ENCODE results near the gene NDUFV1. TPM values are rescaled to one million over a fixed set of nuclear protein-coding genes. Genes with fewer than 3 reads are reported as not detected.

Gene NDUFV1
- total and polyA plus RNA-seq, 9 of the 15 experiments (the other 6 are each of a cell fraction or from before 2014, with no cell fraction given) = 10.8 to 423 (median 209) TPM

DNA sequence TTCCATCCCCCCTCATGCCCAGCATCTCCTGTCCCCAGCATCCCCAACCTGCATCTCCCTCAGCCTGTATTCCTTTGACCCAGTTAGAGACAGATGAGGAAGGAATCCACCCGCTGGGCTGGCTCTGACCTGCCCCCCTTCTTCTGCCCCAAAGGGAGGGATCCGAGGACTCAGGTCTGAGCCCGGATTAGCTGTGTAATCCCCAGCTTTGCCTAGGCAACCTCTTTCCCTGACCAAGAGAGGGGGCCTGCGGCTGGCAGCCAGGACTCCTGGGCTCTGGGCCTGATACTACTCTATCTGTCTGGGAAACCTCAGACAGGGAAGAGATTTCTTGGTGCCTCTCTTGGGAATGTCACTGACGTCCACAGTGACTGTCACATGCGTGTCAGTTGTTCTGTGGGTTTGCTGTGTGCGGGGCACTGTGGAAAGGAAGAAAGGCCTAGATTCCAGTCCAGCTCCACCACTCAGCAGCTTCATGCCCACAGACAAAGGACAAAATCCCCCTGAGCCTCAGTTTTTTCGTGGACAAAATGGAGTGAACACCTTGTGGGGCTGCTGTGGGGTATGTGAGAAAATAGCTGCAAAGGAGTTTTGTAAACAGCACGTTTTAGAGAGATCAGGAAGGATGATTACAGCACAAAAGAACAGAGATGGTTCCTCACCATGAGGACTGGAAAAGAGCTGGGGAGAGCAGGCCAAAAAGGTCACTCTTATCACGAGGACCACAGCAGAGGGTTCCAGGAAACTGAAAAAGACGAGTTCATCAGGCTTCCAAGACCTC lies 1.3 kb upstream of the NDUFV1 start (continued):
- TF ChIP-seq, protein P1, sequence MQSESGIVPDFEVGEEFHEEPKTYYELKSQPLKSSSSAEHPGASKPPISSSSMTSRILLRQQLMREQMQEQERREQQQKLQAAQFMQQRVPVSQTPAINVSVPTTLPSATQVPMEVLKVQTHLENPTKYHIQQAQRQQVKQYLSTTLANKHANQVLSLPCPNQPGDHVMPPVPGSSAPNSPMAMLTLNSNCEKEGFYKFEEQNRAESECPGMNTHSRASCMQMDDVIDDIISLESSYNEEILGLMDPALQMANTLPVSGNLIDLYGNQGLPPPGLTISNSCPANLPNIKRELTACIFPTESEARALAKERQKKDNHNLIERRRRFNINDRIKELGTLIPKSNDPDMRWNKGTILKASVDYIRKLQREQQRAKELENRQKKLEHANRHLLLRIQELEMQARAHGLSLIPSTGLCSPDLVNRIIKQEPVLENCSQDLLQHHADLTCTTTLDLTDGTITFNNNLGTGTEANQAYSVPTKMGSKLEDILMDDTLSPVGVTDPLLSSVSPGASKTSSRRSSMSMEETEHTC (IDR thresholded peaks at IDR 0.05) = 0 out of 2 replicates have a peak, but pooled peaks have one; percentile 28
- TF ChIP-seq POLR2AphosphoS2 (IDR thresholded peaks at IDR 0.05; ENCODE audit: low read length) (no peak), EWSR1 (IDR thresholded peaks at IDR 0.05; ENCODE audit: borderline replicate concordance, low read depth, partially characterized antibody) (no peak), TRIM28 (IDR thresholded peaks at IDR 0.05) (no peak), ERF (CRISPR knock-in tag; IDR thresholded peaks at IDR 0.05) (no peak), SMARCB1 (IDR thresholded peaks at IDR 0.05; ENCODE audit: insufficient read length, low read depth) (no peak), LEF1 (IDR thresholded peaks at IDR 0.05) (0 out of 2 replicates have a peak, but pooled peaks have one; percentile 18), RHOXF2B (CRISPR knock-in tag; conservative IDR thresholded peaks at IDR 0.05) (no peak), STAG1 (CRISPR knock-in tag; IDR thresholded peaks at IDR 0.05; ENCODE audit: borderline replicate concordance) (no peak), GTF2F1 (IDR thresholded peaks at IDR 0.05; ENCODE audit: low read depth, low read length) (no peak), ZBED1 (IDR thresholded peaks at IDR 0.05) (no peak; the same call in 1 of the 2 replicates), NFIX (CRISPR knock-in tag; IDR thresholded peaks at IDR 0.05; ENCODE audit: low read depth) (no peak), MAFG (tag; conservative IDR thresholded peaks at IDR 0.05) (no peak), NBN (IDR thresholded peaks at IDR 0.05; ENCODE audit: low read depth) (0 out of 2 replicates have a peak, but pooled peaks have one; percentile 48), RNF2 (IDR thresholded peaks at IDR 0.05) (peak; percentile 53; the same call in 1 of the 2 replicates), ZNF408 (CRISPR knock-in tag; IDR thresholded peaks at IDR 0.05; ENCODE audit: low read depth) (no peak), CHD4 (IDR thresholded peaks at IDR 0.05; ENCODE audit: insufficient read depth, insufficient replicate concordance, low read depth, low read length, poor library complexity, severe bottlenecking) (no peak), C11orf30 (IDR thresholded peaks at IDR 0.05; ENCODE audit: low read depth) (no peak; the same call in 1 of the 2 replicates), SMAD4 (CRISPR knock-in tag; conservative IDR thresholded peaks at IDR 0.05) (peak; percentile 70), SMARCC2 (IDR thresholded peaks at IDR 0.05; ENCODE audit: low read depth) (peak; percentile 19; the same call in 1 of the 2 replicates), SIX5 (IDR thresholded peaks at IDR 0.05; ENCODE audit: borderline replicate concordance in 1 of 2, insufficient read depth in 1 of 2, low read depth in 1 of 2, low read length in 2 of 2) (no peak), ATF1 (CRISPR knock-in tag; IDR thresholded peaks at IDR 0.05) (no peak), ATF1 (tag; IDR thresholded peaks at IDR 0.05) (peak; percentile 41; the same call in 1 of the 2 replicates), CBFA2T3 (IDR thresholded peaks at IDR 0.05) (peak; percentile 85), TCF7L2 (IDR thresholded peaks at IDR 0.05; ENCODE audit: low read depth, low read length) (no peak), DDX20 (tag; IDR thresholded peaks at IDR 0.05; ENCODE audit: low read depth) (no peak), RBM17 (IDR thresholded peaks at IDR 0.05; ENCODE audit: borderline replicate concordance, low read depth, low read length) (no peak)
- TF ChIP-seq, protein P2, sequence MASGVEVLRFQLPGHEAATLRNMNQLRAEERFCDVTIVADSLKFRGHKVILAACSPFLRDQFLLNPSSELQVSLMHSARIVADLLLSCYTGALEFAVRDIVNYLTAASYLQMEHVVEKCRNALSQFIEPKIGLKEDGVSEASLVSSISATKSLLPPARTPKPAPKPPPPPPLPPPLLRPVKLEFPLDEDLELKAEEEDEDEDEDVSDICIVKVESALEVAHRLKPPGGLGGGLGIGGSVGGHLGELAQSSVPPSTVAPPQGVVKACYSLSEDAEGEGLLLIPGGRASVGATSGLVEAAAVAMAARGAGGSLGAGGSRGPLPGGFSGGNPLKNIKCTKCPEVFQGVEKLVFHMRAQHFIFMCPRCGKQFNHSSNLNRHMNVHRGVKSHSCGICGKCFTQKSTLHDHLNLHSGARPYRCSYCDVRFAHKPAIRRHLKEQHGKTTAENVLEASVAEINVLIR (CRISPR knock-in tag; IDR thresholded peaks at IDR 0.05) = 0 out of 2 replicates have a peak, but pooled peaks have one; percentile 4
